CD4-positive, CD25-positive, alpha-beta regulatory T cell (primary cell): ENCODE results near the gene MRPS14. TPM values are rescaled to one million over a fixed set of nuclear protein-coding genes. Genes with fewer than 3 reads are reported as not detected.

Experiments
- ATAC-seq, 2 donors: fragments of 150-1000 bp; cut with Tn5 transposase; one replicate each; pipeline ENCODE4 v1.10.0; 2021; ENCODE audit warnings: low read depth in 2 of 2, moderate number of reproducible peaks in 2 of 2, moderate library complexity in 1 of 2
- DNase-seq, 3 donors: peaks; one replicate each; pipeline versions ENCODE4 v3.0.0 to v3.0.0-alpha.2; 2012 to 2022; ENCODE audit warnings: mixed read lengths in 1 of 3
- H3K27ac ChIP-seq: one replicate; pipeline ENCODE4 v1.7.0; 2013; ENCODE audit warnings: mild to moderate bottlenecking, low read length; ENCODE audit not compliant: insufficient read depth, poor library complexity, severe bottlenecking
- H3K27me3 ChIP-seq: one replicate; pipeline ENCODE4 v1.7.0; 2013; ENCODE audit warnings: low read length; ENCODE audit not compliant: control insufficient read depth, insufficient read depth
- H3K36me3 ChIP-seq: one replicate; pipeline ENCODE4 v1.7.0; 2013; ENCODE audit warnings: mild to moderate bottlenecking, low read length, moderate library complexity; ENCODE audit not compliant: control insufficient read depth, insufficient read depth
- H3K4me1 ChIP-seq: 2 replicates; pipeline ENCODE4 v1.7.0; 2013; ENCODE audit warnings: mild to moderate bottlenecking, low read length; ENCODE audit not compliant: insufficient read depth, control insufficient read depth, poor library complexity, severe bottlenecking
- H3K4me3 ChIP-seq: one replicate; pipeline ENCODE4 v1.7.0; 2013; ENCODE audit warnings: low read depth, mild to moderate bottlenecking, low read length, moderate library complexity
- H3K9me3 ChIP-seq, 2 experiments: 1 replicate in 1 of 2; 2 replicates in 1 of 2; pipeline ENCODE4 v1.7.0; 2013; ENCODE audit warnings: low read length in 2 of 2, mild to moderate bottlenecking in 1 of 2, moderate library complexity in 1 of 2; ENCODE audit not compliant: control insufficient read depth in 2 of 2
- H3K27ac Mint-ChIP-seq, 3 donors: one replicate each; pipeline ENCODE4 v1.8.0; 2020 to 2022; ENCODE audit warnings: mild to moderate bottlenecking in 3 of 3, mixed read lengths in 3 of 3, moderate library complexity in 2 of 3
- H3K27me3 Mint-ChIP-seq: one replicate; pipeline ENCODE4 v1.8.0; 2022; ENCODE audit warnings: mild to moderate bottlenecking, mixed read lengths
- H3K36me3 Mint-ChIP-seq: one replicate; pipeline ENCODE4 v1.8.0; 2020; ENCODE audit warnings: mixed read lengths
- H3K4me1 Mint-ChIP-seq, 4 donors: one replicate each; pipeline ENCODE4 v1.8.0; 2020 to 2022; ENCODE audit warnings: mixed read lengths in 4 of 4, mild to moderate bottlenecking in 1 of 4
- H3K4me3 Mint-ChIP-seq, 4 donors: one replicate each; pipeline ENCODE4 v1.8.0; 2020 to 2022; ENCODE audit warnings: mild to moderate bottlenecking in 4 of 4, mixed read lengths in 4 of 4, moderate library complexity in 3 of 4
- H3K9me3 Mint-ChIP-seq, 7 donors: one replicate each; pipeline ENCODE4 v1.8.0; 2020 to 2022; ENCODE audit warnings: mixed read lengths in 7 of 7, mild to moderate bottlenecking in 3 of 7, moderate library complexity in 2 of 7
- polyA plus RNA-seq, 4 donors: library from polyadenylated mRNA; unstranded; fragments of 300-500 nt; fragmentation: Illumina TruSeq; gene quantifications; one replicate each; pipeline ENCODE4 v1.2.3, GENCODE V29; 2021
- total RNA-seq: library from RNA; stranded (reverse); gene quantifications from one replicate; pipeline ENCODE4 v1.2.3, GENCODE V29; 2022

MRPS14 gene
- total and polyA plus RNA-seq, 5 donors from 2014 or later: 15.2 to 83.8 (median 71.7) TPM

DNA sequence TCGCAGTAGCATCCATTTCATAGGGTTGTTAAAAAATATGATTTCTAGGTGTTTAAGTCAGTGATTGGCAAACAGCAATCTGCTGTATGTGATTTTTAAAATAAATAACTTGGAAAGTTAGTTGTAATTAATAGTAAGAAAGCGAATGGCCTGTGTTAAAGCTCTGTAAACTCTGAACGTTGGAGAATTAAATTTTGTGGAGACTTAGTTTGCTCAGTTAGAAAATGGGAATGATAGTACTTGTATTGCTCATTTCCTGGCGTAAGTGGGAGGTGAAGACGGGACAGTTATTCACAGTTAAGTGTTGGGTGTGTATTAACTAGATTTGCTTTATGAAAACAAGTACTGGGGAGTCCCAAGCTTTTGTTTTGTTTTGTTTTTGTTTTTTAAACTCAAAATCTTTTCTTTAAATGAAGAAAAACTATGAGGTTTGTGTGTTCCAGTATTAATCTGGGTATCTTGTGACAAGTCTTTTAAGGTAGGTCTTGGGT lies 22.5 kb downstream of the MRPS14 start:
- Mint-ChIP-seq H3K4me1 (peaks cover 7 to 60% (median 40%) of the 10 kb centered on the region in 4 donors), H3K27ac (peak overlapping the region in 1 of 3 donors; percentile 96), H3K9me3 (no peaks in the 10 kb centered on the region), H3K4me3 (no peak overlapping the region), H3K27me3 (no peaks in the 10 kb centered on the region), H3K36me3 (peaks cover 10% of the 10 kb centered on the region)
- Histone ChIP-seq H3K4me3 (peak overlapping the region; percentile 98), H3K27ac (peak overlapping the region; percentile 99), H3K36me3 (peaks cover 14% of the 10 kb centered on the region), H3K4me1 (peaks cover 50% of the 10 kb centered on the region), H3K27me3 (no peaks in the 10 kb centered on the region), H3K9me3 (no peaks in the 10 kb centered on the region)
- ATAC-seq (no peak), DNase-seq (peak in 1 of 3 donors; percentile 41)

DNA sequence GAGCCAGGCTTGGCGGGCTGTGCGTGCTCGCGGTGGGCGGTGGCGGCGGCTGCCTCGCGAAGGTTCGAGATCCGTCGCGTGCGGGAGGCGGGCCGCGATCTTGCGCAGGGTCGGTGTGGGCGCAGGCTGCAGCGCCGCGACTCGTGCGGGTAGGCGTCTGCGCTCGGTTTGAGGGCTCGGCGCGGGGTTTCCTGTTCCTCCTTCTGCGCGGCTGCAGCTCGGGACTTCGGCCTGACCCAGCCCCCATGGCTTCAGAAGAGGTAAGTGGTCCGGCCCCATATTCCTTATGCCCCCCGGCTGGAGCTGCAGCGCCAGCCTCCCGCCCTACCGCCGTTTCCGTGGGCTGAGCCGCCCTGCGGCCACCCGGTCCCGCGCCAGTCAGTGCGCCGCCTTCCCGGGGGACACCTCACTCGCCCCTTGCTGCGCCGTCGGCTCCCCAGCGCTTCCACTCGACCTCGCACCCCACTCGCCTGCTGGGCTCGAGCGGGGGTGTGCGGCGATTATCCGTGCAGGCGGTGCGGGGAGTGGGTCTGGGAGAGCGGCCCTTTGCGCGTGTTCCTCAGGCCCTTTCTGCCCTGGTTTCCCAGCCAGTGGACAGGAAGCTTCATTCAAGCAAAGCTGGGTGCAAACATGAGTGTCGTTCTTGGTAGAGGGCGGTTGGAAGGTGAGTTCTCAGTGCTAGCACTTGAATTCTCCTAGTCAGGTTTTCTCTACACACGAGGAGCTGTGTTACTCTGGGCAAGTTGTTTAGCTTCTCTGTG lies 23.1 kb downstream of the MRPS14 start, which contains the start of gene CACYBP:
CACYBP (plus strand) TSS at position 12 of the 761 bp plus-strand sequence; CDS start at position 246, 234 bp downstream.
- Mint-ChIP-seq H3K9me3 (no peaks in the 10 kb centered on the region), H3K27ac (peak within 1 kb of the TSS in 1 of 3 donors; percentile 96), H3K4me1 (peaks cover 1 to 54% (median 34%) of the 10 kb centered on the region in 4 donors), H3K4me3 (no peak within 1 kb of the TSS), H3K36me3 (peaks cover 4% of the 10 kb centered on the region), H3K27me3 (no peaks in the 10 kb centered on the region)
- H3K4me3 ChIP-seq: peak within 1 kb of the TSS; percentile 98
- H3K4me1 ChIP-seq: peaks cover 50% of the 10 kb centered on the region
- H3K36me3 ChIP-seq: peaks cover 7% of the 10 kb centered on the region
- H3K27me3 ChIP-seq: no peaks in the 10 kb centered on the region
- H3K27ac ChIP-seq: peak within 1 kb of the TSS; percentile 99
- no peaks in the 10 kb centered on the region for H3K9me3 ChIP-seq
- DNase-seq (peak in 1 of 3 donors; percentile 65), ATAC-seq (no peak)

DNA sequence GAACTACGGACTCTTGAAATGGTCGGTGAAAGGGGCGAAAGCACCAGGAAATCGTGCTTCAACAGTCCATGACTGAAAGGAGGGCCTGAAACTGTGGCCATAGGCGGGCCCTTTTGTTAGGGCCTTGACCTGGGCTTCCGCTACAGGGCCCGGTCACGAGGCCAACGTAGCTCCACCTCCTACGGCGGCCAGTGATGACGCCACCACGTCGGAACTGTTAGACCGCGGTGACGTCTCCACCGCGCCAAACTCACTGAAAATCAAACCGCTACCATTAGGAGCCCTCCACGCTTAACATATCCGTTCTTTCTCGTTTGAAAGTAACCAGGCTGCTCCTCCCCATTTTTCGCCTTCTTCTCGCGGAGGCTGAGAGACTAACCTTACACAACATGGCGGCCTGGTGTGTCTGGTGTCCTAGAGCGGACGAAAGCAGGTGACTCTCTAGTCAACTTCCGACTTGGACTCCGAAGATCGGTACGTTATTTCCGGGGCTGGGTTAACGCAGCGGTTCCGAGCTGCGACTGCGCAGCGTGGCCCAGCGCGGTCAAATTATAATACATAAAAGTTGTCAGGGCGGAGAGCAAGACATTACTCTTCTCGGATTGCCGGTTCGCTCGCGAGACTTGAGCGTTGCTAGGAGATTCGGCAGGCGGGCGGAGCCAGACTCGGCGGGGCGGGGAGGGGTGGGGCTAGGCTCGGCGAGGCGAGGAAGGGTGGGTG lies 23.8 kb downstream of the MRPS14 start:
- Mint-ChIP-seq H3K4me3 (no peak overlapping the region), H3K9me3 (no peaks in the 10 kb centered on the region), H3K27ac (no peak overlapping the region), H3K4me1 (peaks cover 0 to 49% (median 33%) of the 10 kb centered on the region in 4 donors), H3K27me3 (no peaks in the 10 kb centered on the region), H3K36me3 (peaks cover 4% of the 10 kb centered on the region)
- Histone ChIP-seq H3K9me3 (no peaks in the 10 kb centered on the region), H3K27ac (peak overlapping the region; percentile 99), H3K4me3 (peak overlapping the region; percentile 95), H3K36me3 (peaks cover 2% of the 10 kb centered on the region), H3K27me3 (no peaks in the 10 kb centered on the region), H3K4me1 (peaks cover 46% of the 10 kb centered on the region)
- ATAC-seq: peak; percentile 78 to 81
- peak; percentile 96 to 99 (median 98) for DNase-seq

DNA sequence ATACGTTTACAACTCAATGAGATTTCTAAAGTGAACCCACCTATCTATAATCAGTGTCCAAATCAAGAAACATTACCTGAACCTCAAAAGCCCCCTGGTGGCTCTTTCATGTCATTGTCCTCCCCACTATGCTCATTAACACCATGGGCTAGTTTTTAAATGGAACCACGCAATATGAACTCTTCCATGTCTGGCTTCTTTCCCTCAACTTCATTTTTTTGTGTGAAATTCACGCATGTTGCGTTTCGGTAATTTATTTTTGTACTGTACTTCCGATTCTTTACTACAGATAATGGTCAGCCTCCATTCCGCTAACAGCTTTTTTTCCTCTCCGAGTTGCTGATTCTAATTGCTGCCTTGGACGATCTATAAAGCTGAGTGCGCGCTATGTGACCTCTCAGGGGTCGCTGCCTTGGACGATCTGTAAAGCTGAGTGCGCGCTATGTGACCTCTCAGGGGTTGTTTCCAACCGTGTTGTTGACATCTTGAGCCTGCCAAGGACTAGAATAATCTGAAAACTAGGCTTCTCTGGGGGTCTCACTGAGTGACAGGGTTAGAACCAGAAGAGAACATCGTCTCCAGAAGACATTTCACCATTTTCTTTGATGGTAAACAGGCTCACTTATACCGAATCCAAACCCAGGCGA lies 24.5 kb downstream of the MRPS14 start:
- H3K4me1 Mint-ChIP-seq: peaks cover 6 to 44% (median 32%) of the 10 kb centered on the region in 4 donors
- ATAC-seq (no peak), DNase-seq (peak; percentile 46 to 85 (median 76))

DNA sequence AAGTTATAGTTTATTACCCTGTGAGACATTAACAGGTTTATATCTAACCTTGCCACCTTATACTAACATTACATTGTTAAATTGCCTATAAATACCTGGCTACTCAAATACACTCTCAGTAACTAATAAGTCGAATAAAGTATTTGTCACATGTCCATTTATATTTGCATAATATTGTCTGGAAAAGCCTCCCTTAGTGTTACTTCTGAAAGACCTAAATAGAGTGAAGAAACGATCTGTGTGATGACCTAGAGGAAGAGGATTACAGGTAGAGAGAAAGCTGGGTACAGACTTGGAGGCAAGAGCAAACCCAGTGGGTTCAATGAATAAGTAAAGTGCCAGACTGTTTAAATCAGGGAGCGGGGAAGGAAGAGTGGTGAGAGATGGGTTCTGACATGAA lies 26.2 kb downstream of the MRPS14 start:
- Mint-ChIP-seq H3K27me3 (no peaks in the 10 kb centered on the region), H3K9me3 (no peaks in the 10 kb centered on the region), H3K4me3 (peak overlapping the region in 2 of 4 donors; percentile 23 to 34), H3K36me3 (peaks cover 8% of the 10 kb centered on the region), H3K27ac (peak overlapping the region in 1 of 3 donors; percentile 27), H3K4me1 (peaks cover 8 to 30% (median 22%) of the 10 kb centered on the region in 4 donors)
- Histone ChIP-seq H3K36me3 (peaks cover 6% of the 10 kb centered on the region), H3K4me3 (no peak overlapping the region), H3K4me1 (peaks cover 29% of the 10 kb centered on the region), H3K27me3 (no peaks in the 10 kb centered on the region), H3K9me3 (no peaks in the 10 kb centered on the region), H3K27ac (peak overlapping the region; percentile 7)
- ATAC-seq: no peak
- DNase-seq: no peak

More for the DNA sequence above, 24.5 kb downstream of the MRPS14 start:
- Mint-ChIP-seq H3K36me3 (peaks cover 4% of the 10 kb centered on the region), H3K27ac (no peak overlapping the region), H3K9me3 (no peaks in the 10 kb centered on the region), H3K4me3 (no peak overlapping the region), H3K27me3 (no peaks in the 10 kb centered on the region)
- peak overlapping the region; percentile 95 for H3K4me3 ChIP-seq
- peaks cover 5% of the 10 kb centered on the region for H3K36me3 ChIP-seq
- H3K4me1 ChIP-seq: peaks cover 43% of the 10 kb centered on the region
- H3K27ac ChIP-seq: peak overlapping the region; percentile 99
- H3K9me3 ChIP-seq: no peaks in the 10 kb centered on the region
- no peaks in the 10 kb centered on the region for H3K27me3 ChIP-seq

DNA sequence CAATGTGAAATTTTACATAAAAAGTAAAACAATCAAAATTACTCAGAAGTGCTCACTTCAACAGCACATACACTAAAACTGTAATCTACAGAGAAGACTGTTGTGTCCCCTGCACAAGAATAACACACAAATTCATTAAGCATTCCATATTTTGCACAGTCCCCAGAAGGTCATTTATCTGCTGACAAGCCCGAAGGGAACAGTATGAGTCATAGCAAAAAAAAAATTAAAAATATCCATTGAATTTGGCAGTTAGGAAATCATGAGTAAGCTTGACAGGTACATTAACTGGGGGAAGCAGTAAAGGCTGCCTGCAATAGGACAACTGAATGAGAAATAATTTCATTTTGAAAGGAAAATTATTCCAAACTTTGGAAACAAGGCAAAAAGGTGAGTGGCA lies 26.7 kb downstream of the MRPS14 start:
- no peak overlapping the region for H3K27ac ChIP-seq
- H3K9me3 Mint-ChIP-seq: no peaks in the 10 kb centered on the region
- peaks cover 9% of the 10 kb centered on the region for H3K36me3 Mint-ChIP-seq
- no peaks in the 10 kb centered on the region for H3K27me3 Mint-ChIP-seq
- H3K4me3 ChIP-seq: no peak overlapping the region
- H3K36me3 ChIP-seq: peaks cover 6% of the 10 kb centered on the region
- ATAC-seq (no peak), DNase-seq (no peak)
- H3K27me3 ChIP-seq: no peaks in the 10 kb centered on the region
- H3K4me1 ChIP-seq: peaks cover 23% of the 10 kb centered on the region
- H3K4me3 Mint-ChIP-seq: peak overlapping the region in 1 of 4 donors; percentile 24
- no peaks in the 10 kb centered on the region for H3K9me3 ChIP-seq
- no peak overlapping the region for H3K27ac Mint-ChIP-seq
- peaks cover 10 to 26% (median 19%) of the 10 kb centered on the region in 4 donors for H3K4me1 Mint-ChIP-seq

DNA sequence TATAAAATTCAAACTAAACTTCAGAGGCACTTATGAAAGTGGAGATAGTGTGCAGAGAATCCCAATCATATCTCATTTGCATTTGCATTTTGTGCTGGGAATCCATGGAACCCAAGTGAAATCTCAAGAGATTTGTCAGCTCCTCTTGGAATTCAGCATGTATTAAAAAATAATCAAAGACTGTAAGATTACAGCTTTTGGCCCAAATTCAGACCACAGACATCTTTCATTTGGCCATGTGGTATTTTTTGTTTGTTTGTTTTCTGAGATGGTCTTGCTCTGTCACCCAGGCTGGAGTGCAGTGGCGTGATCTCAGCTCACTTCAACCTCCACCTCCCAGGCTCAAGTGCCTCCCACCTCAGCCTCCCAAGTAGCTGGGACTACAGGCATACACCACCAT lies 27.3 kb downstream of the MRPS14 start:
- H3K9me3 Mint-ChIP-seq: no peaks in the 10 kb centered on the region
- no peak overlapping the region for H3K27ac Mint-ChIP-seq
- H3K4me1 Mint-ChIP-seq: peaks cover 12 to 23% (median 15%) of the 10 kb centered on the region in 4 donors
- Histone ChIP-seq H3K9me3 (no peaks in the 10 kb centered on the region), H3K36me3 (peaks cover 6% of the 10 kb centered on the region), H3K27me3 (no peaks in the 10 kb centered on the region), H3K4me1 (peaks cover 19% of the 10 kb centered on the region), H3K4me3 (no peak overlapping the region), H3K27ac (no peak overlapping the region)
- ATAC-seq: no peak
- no peaks in the 10 kb centered on the region for H3K27me3 Mint-ChIP-seq
- peaks cover 11% of the 10 kb centered on the region for H3K36me3 Mint-ChIP-seq
- DNase-seq: no peak
- H3K4me3 Mint-ChIP-seq: no peak overlapping the region
